Colon (tissue), 2 donors: ENCODE results near the gene CENPVL2.
A peak's percentile ranks its signal among the peaks of the same experiment; 100 is the strongest.
"Not testable (repeated sequence)": the region's sequence is repeated elsewhere in the genome, so short reads cannot be mapped to it uniquely, and the experiment has no call there.

Experiments
- FAIRE-seq: peaks from 2 replicates; lab custom pipeline; 2012; peaks lifted over from hg19 to GRCh38; lab: Jason Lieb, UNC
- donor health status: control.
- donor health status: control.

CENPVL2 gene

DNA sequence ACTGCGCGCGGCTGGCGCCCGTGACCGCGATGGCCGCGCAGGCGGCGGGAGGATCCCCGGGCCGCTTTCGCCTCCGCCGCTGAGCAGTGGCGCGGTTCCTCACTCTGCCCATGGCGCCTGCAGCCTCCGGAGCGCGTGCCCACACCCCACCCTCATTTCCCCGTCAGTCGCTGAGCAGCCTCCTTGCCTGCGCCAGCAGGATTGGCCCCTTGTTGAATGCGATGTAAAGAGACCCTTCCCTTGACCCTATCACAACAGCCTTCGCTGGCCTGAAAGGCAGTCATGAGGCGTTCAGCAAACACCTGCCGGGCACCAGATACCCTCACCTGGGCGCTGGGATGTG lies at the start of gene CENPVL2:
Gene CENPVL2 (minus strand): TSS at position 112 of the 343 bp plus-strand sequence. CDS start 0 bp downstream, at position 112.
- not testable (repeated sequence) for FAIRE-seq

DNA sequence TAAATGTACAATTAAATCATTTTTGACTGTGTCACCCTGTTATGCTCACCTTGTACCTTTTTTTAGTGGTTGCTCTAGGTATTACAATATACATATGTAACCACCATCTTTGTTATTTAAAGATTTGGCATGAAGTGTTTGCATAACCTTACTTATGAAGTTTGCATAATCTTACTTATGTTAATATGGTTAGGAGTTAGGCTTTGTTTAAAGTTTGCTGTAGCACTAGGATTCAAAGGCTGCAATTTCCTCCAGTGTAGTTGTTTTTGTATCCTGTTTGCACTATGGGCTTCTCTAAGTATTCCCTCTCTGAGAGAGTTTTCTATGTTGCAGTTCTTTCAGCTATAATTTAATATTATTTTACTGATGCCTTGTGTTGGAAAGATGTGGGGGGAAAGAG lies 45.6 kb upstream of the CENPVL2 start:
- peak; percentile 80 for FAIRE-seq

DNA sequence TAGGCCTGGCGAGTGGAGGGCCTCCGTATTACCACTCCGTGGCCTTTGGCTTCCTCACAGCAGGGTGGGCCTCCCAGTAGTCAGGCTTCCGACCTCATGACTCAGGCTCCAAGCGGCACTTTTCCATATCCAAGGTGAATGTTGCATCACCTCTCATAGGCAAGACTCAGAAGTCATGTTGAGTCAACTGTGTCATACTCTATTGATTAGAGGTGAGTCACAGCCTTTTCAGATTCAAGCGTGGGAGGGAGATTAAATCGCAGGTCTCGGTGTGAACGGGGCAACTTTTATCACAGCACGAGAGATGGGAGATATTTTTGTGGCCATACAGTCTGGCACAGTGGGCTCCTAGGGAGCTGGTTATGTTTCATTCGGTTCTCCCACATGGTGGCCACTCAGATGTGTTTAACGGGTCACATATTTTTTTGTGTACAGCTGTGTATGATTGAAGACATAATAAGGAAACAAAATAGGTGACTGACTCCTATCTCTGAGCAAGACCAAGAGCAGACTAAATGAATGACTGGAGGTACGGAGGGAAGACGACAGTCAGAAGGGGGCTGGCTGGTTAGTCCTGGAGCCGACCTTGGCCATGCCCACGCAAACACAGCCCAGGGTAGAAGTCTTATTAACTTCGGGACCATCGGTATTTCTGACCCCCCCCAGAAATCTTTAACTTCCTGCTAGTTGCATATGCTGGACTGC lies 30.5 kb upstream of the CENPVL2 start:
- FAIRE-seq: not testable (repeated sequence)

DNA sequence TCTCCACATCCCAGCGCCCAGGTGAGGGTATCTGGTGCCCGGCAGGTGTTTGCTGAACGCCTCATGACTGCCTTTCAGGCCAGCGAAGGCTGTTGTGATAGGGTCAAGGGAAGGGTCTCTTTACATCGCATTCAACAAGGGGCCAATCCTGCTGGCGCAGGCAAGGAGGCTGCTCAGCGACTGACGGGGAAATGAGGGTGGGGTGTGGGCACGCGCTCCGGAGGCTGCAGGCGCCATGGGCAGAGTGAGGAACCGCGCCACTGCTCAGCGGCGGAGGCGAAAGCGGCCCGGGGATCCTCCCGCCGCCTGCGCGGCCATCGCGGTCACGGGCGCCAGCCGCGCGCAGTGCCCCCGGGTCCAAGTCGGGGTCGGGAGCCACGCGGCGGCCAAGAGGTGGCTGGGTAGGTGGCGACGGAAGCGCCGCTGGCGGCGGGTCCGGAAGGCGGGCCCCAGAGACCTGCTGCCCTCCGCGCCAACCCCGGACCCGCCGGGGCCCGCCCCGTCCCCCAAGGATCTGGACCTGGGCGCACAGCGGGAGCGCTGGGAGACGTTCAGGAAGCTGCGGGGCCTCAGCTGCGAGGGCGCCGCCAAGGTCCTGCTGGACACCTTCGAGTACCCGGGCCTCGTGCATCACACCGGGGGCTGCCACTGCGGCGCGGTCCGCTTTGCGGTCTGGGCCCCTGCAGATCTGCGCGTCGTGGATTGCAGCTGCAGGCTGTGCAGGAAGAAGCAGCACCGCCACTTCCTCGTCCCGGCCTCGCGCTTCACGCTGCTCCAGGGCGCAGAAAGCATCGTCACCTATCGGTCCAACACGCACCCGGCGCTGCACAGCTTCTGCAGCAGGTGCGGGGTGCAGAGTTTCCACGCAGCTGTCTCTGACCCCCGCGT lies 27.9 kb upstream of the CENPVL2 start, which contains the start of gene CENPVL1:
Gene CENPVL1 (plus strand): TSS at position 236 of the 888 bp plus-strand sequence. CDS start 0 bp downstream, at position 236.
- not testable (repeated sequence) for FAIRE-seq

DNA sequence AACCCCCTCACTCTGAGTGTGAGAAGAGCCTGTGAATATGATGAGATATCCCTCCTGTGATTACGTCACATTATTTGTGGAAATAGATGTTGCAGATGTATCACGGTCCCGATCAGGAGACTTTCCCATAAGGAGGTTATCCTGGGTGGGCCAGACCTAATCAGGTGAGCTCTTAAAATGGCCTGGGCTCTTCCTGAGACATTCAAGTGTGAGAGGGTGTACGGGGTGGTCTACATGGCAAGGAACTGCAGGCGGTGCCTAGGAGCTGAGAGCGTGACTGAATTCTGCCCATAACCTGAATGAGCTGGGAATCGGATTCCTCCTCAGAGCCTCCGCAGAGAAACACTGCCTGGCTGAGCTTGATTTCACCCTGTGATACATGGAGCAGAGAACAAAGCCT lies 14.8 kb upstream of the CENPVL2 start:
- FAIRE-seq: no peak

DNA sequence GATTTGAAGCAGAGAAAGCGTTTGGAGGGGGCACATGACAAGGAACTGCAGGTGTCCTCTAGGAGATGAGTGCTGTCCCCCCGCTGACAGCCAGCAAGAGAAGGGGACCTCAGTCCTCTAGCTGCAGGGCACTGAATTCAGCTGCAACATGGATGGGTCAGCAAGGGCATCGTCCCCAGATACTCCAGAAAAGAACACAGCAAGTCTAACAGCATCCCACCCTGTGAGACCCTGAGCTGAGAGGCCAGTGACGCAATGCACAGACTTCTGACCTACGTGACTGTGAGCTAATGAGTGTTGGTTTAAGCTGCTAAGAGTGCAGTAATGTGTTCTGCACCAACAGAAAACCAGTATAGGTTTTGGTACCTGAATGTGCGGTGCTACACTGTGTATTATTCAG lies 11.6 kb upstream of the CENPVL2 start:
- FAIRE-seq: no peak

DNA sequence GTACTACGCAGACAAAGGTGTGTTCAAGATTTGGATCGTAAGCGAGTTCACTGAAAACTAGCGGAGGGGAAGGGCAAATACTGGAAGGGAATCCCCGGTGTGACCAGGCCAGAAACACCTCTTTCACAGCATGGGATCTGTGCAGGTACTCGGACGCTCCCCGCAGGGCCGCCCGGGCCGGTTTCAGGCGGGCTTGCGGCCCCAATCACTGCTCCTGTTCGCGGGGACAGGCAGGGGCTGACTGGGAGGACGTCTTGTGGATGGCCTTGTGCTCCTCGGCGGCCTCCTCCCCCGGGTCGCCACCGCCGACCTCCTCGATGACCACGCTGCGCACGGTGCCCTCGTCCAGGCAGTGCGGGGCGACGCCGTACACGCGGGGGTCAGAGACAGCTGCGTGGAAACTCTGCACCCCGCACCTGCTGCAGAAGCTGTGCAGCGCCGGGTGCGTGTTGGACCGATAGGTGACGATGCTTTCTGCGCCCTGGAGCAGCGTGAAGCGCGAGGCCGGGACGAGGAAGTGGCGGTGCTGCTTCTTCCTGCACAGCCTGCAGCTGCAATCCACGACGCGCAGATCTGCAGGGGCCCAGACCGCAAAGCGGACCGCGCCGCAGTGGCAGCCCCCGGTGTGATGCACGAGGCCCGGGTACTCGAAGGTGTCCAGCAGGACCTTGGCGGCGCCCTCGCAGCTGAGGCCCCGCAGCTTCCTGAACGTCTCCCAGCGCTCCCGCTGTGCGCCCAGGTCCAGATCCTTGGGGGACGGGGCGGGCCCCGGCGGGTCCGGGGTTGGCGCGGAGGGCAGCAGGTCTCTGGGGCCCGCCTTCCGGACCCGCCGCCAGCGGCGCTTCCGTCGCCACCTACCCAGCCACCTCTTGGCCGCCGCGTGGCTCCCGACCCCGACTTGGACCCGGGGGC lies 567 bp downstream of the CENPVL2 start:
- not testable (repeated sequence) for FAIRE-seq

DNA sequence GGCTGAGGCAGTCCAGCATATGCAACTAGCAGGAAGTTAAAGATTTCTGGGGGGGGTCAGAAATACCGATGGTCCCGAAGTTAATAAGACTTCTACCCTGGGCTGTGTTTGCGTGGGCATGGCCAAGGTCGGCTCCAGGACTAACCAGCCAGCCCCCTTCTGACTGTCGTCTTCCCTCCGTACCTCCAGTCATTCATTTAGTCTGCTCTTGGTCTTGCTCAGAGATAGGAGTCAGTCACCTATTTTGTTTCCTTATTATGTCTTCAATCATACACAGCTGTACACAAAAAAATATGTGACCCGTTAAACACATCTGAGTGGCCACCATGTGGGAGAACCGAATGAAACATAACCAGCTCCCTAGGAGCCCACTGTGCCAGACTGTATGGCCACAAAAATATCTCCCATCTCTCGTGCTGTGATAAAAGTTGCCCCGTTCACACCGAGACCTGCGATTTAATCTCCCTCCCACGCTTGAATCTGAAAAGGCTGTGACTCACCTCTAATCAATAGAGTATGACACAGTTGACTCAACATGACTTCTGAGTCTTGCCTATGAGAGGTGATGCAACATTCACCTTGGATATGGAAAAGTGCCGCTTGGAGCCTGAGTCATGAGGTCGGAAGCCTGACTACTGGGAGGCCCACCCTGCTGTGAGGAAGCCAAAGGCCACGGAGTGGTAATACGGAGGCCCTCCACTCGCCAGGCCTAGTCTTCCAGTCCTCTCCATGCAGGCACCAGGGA lies 2.8 kb downstream of the CENPVL2 start:
- not testable (repeated sequence) for FAIRE-seq

DNA sequence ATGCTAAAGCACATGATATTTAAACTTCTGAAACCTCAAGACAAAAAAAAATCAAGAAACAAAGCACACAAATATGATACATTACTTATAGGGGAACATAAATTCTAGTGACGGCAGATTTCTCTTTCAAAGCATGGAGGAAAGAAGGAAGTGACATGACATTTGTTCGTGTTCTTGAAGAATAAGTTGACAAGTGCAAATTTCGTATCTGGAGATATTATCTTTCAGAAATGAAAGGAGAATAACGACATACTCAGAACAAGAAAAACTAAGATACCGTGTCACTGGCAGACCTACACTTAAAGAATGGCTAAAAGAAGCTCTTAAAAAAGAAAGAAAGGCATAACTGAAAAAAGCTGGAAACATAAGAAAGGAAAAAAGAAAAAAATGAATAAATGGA lies 16.6 kb downstream of the CENPVL2 start:
- FAIRE-seq: no peak

DNA sequence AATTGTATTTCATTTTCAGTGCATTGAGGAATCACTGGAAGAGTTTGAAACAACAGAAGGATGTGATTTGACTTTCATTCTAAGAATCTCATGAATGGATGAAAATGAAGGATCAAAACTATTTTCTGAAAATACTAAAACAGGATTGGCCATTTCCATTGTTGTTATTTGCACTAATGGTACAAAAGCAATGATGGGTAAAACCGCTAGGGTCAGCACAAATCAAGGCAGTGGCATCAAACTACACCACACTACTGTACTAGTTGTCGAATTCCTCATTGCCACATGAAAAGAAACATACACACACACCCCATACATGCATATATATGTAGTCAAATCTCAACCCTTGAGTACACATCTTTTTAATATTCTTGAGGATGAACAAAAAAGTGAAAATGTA lies 39.3 kb downstream of the CENPVL2 start:
- FAIRE-seq: no peak

DNA sequence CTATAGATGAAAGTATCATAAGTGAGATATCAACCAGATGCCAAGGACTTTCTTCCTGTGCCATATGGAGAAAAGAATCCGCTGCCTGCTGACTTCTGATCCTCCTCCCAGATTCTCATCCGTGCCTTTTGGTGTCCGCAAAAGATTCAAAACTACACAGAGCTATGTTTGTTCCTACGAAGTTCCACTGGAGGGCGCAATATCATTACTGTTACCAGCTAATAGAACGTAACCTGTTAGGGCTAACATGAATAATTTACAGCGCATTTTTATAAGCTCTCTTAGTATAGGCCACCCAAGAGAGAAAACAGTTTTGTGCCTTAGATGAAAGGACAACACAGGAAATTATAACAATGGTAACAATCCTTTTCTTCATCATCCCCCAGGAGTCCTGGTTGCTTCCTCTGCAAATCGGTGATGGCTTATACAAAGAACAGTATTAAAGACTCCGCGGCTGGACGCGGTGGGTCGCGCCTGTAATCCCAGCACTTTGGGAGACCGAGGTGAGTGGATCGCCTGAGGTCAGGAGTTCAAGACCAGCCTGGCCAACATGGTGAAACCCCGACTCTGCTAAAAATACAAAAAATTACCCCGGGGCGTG lies 41.1 kb downstream of the CENPVL2 start:
- peak; percentile 65 for FAIRE-seq

DNA sequence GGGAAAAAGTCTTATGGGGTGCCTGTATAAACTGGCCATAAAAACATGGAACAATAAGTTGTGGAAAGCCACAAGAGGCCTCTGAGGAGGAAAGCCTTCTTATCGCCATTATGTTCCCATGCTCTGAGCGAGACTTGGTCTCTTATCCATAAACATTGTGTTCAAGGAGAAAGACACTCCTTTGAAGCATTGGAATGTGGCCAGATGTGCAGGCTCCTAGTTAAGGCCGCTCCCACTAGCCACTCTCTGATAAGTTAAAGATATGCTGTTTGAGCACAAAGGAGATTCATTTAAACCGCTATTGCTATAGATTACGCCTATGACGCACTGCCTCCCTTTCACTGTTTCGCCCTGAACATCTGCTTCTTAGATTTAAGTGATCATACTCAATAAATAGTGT lies 46.1 kb downstream of the CENPVL2 start:
- not testable (repeated sequence) for FAIRE-seq
